PC-3 (cell line): ENCODE data around the gene PCP4.

Source experiments
- EZH2 ChIP-seq: fragments of 300-600 bp; sonication (generic); IDR thresholded peaks from one replicate; pipeline ENCODE4 v1.6.1; 2017; ENCODE audit warnings: antibody characterized with exemption, mild to moderate bottlenecking, low read length; ENCODE audit not compliant: unreplicated experiment
- EZH2phosphoT487 ChIP-seq: fragments of 300-600 bp; sonication (generic); IDR thresholded peaks from 2 replicates; pipeline ENCODE4 v1.6.1; 2018; ENCODE audit warnings: mild to moderate bottlenecking, antibody characterized with exemption, low read length, borderline replicate concordance
- TF ChIP-seq, protein P1 (sequence below): fragments of 300-600 bp; sonication (generic); conservative IDR thresholded peaks from 2 replicates; pipeline ENCODE4 v1.5.1; 2017; ENCODE audit warnings: antibody characterized with exemption, low read depth, mild to moderate bottlenecking, low read length

DNA sequence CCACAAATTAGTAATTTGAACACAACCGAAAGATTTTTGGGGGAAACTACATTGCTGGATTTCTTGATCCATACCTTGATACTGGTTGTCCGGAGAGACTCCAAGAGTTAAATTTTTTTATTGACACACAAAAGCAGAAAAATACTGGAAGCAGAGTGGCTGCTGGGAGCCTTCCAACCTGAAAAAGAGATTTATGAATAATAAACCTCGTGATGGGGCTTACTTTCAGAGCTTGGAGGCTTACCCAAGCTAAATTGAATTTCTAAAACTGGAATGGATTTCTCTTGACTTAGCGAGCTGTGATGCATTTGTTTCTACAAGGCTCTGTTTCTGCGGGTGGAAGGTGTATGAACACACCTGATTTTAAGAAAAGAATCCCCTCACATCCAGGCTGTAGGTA lies 35.7 kb downstream of the PCP4 start:
- TF ChIP-seq EZH2: no peak
- TF ChIP-seq, protein P1, sequence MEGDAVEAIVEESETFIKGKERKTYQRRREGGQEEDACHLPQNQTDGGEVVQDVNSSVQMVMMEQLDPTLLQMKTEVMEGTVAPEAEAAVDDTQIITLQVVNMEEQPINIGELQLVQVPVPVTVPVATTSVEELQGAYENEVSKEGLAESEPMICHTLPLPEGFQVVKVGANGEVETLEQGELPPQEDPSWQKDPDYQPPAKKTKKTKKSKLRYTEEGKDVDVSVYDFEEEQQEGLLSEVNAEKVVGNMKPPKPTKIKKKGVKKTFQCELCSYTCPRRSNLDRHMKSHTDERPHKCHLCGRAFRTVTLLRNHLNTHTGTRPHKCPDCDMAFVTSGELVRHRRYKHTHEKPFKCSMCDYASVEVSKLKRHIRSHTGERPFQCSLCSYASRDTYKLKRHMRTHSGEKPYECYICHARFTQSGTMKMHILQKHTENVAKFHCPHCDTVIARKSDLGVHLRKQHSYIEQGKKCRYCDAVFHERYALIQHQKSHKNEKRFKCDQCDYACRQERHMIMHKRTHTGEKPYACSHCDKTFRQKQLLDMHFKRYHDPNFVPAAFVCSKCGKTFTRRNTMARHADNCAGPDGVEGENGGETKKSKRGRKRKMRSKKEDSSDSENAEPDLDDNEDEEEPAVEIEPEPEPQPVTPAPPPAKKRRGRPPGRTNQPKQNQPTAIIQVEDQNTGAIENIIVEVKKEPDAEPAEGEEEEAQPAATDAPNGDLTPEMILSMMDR: no peak
- no peak for TF ChIP-seq EZH2phosphoT487
